ENCODE results near the gene IL36B.

- no peak for TF ChIP-seq ELF4 (IDR thresholded peaks at IDR 0.05)
- TF ChIP-seq TARDBP (IDR thresholded peaks at IDR 0.05): no peak
These were observed 38.7 kb upstream of the IL36B start for GRCh38 chr2:113091231-113091896.
